Measurements from ENCODE around the gene DGKQ.

- TF ChIP-seq CTCF (IDR thresholded peaks at IDR 0.05; ENCODE audit: low read depth, low read length, poor library complexity, severe bottlenecking) (no peak), EZH2phosphoT487 (IDR thresholded peaks at IDR 0.05; ENCODE audit: borderline replicate concordance, low read length) (no peak)
Observed at GRCh38 chr4:951594-952468, 21.5 kb downstream of the DGKQ start.

Measured in DOHH2 (cell line).